Endothelial cell of umbilical vein (primary cell): ENCODE measurements around the gene CELSR1. TPM values are rescaled to one million over a fixed set of nuclear protein-coding genes. Genes with fewer than 3 reads are reported as not detected.

Experiments used
- BruUV-seq: library from RNA; stranded (reverse); fragments of 400-500 nt; replicated peaks from 2 replicates; lab custom pipeline; 2021; lab: Mats Ljungman, UMichigan
- CTCF ChIA-PET: fragments of 300-600, 350-600 bp; sonication (Branson Sonifier 250); formaldehyde crosslinking; loops from one replicate; lab custom pipeline; 2021; ENCODE audit warnings: antibody characterized with exemption, inconsistent platforms; lab: Charles Lee
- POLR2A ChIA-PET: fragments of 300-600, 350-600 bp; sonication (Branson Sonifier 250); formaldehyde crosslinking; loops from one replicate; lab custom pipeline; 2021; ENCODE audit warnings: antibody characterized with exemption, inconsistent platforms; lab: Charles Lee
- DNase-seq: peaks from one replicate; pipeline ENCODE4 v3.0.0-alpha.2; 2011; ENCODE audit warnings: low read depth, low spot score
- FAIRE-seq: peaks from 2 replicates; lab custom pipeline; 2011; peaks lifted over from hg19 to GRCh38; lab: Jason Lieb, UNC
- H2AFZ ChIP-seq: 2 replicates; pipeline ENCODE4 v1.6.0; 2012; ENCODE audit warnings: low read depth, low read length, control low read depth, inconsistent platforms
- H3K27ac ChIP-seq: 2 replicates; pipeline ENCODE4 v1.5.1; 2011; ENCODE audit warnings: low read depth, mild to moderate bottlenecking, control low read depth, low read length, moderate library complexity; ENCODE audit not compliant: insufficient read depth
- H3K27me3 ChIP-seq, 2 experiments: 2 replicates each; pipeline versions ENCODE4 v1.6.0 to v1.6.1; 2011; ENCODE audit warnings: low read length in 2 of 2, mixed read lengths in 1 of 2; ENCODE audit not compliant: control insufficient read depth in 2 of 2, insufficient read depth in 2 of 2
- H3K36me3 ChIP-seq, 2 experiments: 2 replicates in 1 of 2; 3 replicates in 1 of 2; pipeline ENCODE4 v1.5.1; 2011; ENCODE audit warnings: low read length in 2 of 2, mild to moderate bottlenecking in 1 of 2, moderate library complexity in 1 of 2; ENCODE audit not compliant: control insufficient read depth in 2 of 2, insufficient read depth in 2 of 2; ENCODE audit errors: extremely low read depth in 1 of 2
- H3K4me1 ChIP-seq: 3 replicates; pipeline ENCODE4 v1.5.1; 2011; ENCODE audit warnings: mild to moderate bottlenecking, low read length; ENCODE audit not compliant: control insufficient read depth, insufficient read depth; ENCODE audit errors: extremely low read depth
- H3K4me2 ChIP-seq: 2 replicates; pipeline ENCODE4 v1.6.1; 2011; ENCODE audit warnings: low read length, control low read depth, mixed read lengths; ENCODE audit not compliant: insufficient read depth
- H3K4me3 ChIP-seq, 3 experiments: fragments of 200-600 bp in 1 of 3; sonication (generic), shearing (Covaris generic) in 1 of 3; replicated peaks in 1 of 3; 2 replicates each; pipeline ENCODE4 v1.5.1; 2011 to 2016; ENCODE audit warnings: control low read depth in 3 of 3, low read length in 3 of 3, mild to moderate bottlenecking in 2 of 3, inconsistent platforms in 1 of 3, low read depth in 1 of 3, moderate library complexity in 1 of 3; ENCODE audit not compliant: insufficient read depth in 1 of 3
- H3K79me2 ChIP-seq: 2 replicates; pipeline ENCODE4 v1.6.0; 2012; ENCODE audit warnings: low read length, inconsistent platforms; ENCODE audit not compliant: control insufficient read depth, insufficient read depth
- H3K9ac ChIP-seq: replicated peaks from 2 replicates; pipeline ENCODE3; 2011; ENCODE audit warnings: low read length, control low read depth; ENCODE audit not compliant: insufficient read depth; ENCODE audit errors: extremely low read depth
- H3K9me1 ChIP-seq: replicated peaks from 3 replicates; pipeline ENCODE4 v1.6.0; 2011; ENCODE audit warnings: mild to moderate bottlenecking, low read length; ENCODE audit not compliant: control insufficient read depth, insufficient read depth; ENCODE audit errors: extremely low read depth
- H3K9me3 ChIP-seq: replicated peaks from 2 replicates; pipeline ENCODE4 v1.5.1; 2012; ENCODE audit warnings: low read length, inconsistent platforms; ENCODE audit not compliant: control insufficient read depth, insufficient read depth
- H4K20me1 ChIP-seq: replicated peaks from 2 replicates; pipeline ENCODE3; 2011; ENCODE audit warnings: mild to moderate bottlenecking, low read length; ENCODE audit not compliant: control insufficient read depth, insufficient read depth; ENCODE audit errors: extremely low read depth
- EZH2 ChIP-seq: IDR thresholded peaks from 2 replicates; pipeline ENCODE4 v1.6.1; 2012; ENCODE audit warnings: borderline replicate concordance, low read depth, mild to moderate bottlenecking, moderate library complexity, low read length, inconsistent platforms; ENCODE audit not compliant: severe bottlenecking
- FOS ChIP-seq: IDR thresholded peaks from 2 replicates; pipeline ENCODE4 v1.6.1; 2011; ENCODE audit warnings: mild to moderate bottlenecking, low read length, moderate library complexity, borderline replicate concordance; ENCODE audit not compliant: insufficient read depth
- GATA2 ChIP-seq: IDR thresholded peaks from 2 replicates; pipeline ENCODE4 v1.7.0; 2011; ENCODE audit warnings: low read depth, mild to moderate bottlenecking, moderate library complexity, mixed read lengths, low read length; ENCODE audit not compliant: insufficient read length, insufficient read depth
- JUN ChIP-seq: IDR thresholded peaks from 2 replicates; pipeline ENCODE4 v1.6.1; 2011; ENCODE audit warnings: borderline replicate concordance, low read depth; ENCODE audit not compliant: insufficient read length, insufficient read depth
- MYC ChIP-seq: IDR thresholded peaks from one replicate; pipeline ENCODE4 v1.6.1; 2011; ENCODE audit warnings: mild to moderate bottlenecking, low read depth, low read length
- POLR2A ChIP-seq: IDR thresholded peaks from 2 replicates; pipeline ENCODE4 v1.6.1; 2012; ENCODE audit warnings: low read depth, mild to moderate bottlenecking, control low read depth, low read length
- POLR2AphosphoS5 ChIP-seq: IDR thresholded peaks from 2 replicates; pipeline ENCODE4 v1.6.1; 2012; ENCODE audit warnings: low read depth, mild to moderate bottlenecking, control low read depth, low read length, moderate library complexity; ENCODE audit not compliant: insufficient read depth
- dilution Hi-C: fragments of 300-500 bp; cut with MboI; formaldehyde crosslinking; loops from one replicate; pipeline ENCODE4 v1.15.0; 2019; ENCODE audit warnings: low sequenced_read_pairs; ENCODE audit not compliant: extremely low pct_ligation_motif_present
- intact Hi-C: fragments of 100-400 bp; cut with micrococcal nuclease; formaldehyde crosslinking; loops from one replicate; pipeline ENCODE4 v1.10.0; 2022
- polyA plus RNA-seq, 4 experiments: library from polyadenylated mRNA; depleted of rRNA in 3 of 4; stranded (reverse) in 3 of 4; unstranded in 1 of 4; fragments of >200 nt; gene quantifications; 2 replicates each; pipeline versions ENCODE4 v1.2.1 to v1.2.3, GENCODE V29; 2011 to 2012; ENCODE audit warnings: missing spikeins in 1 of 4
- total RNA-seq: library from RNA; stranded (reverse); gene quantifications from 2 replicates; pipeline ENCODE4 v1.2.3, GENCODE V29; 2021
- TF ChIP-seq, protein P1 (sequence below), 2 donors: IDR thresholded peaks; 1 replicate in 1 of 2; 2 replicates in 1 of 2; pipeline ENCODE4 v1.5.1; 2011; ENCODE audit warnings: low read length in 2 of 2, mild to moderate bottlenecking in 2 of 2, moderate library complexity in 2 of 2, control low read depth in 1 of 2, inconsistent platforms in 1 of 2, low read depth in 1 of 2; ENCODE audit not compliant: insufficient read depth in 1 of 2; ENCODE audit errors: extremely low read depth in 1 of 2
- TF ChIP-seq, protein P2 (sequence below): IDR thresholded peaks from 2 replicates; pipeline ENCODE4 v1.6.1; 2011; ENCODE audit not compliant: insufficient read depth, insufficient read length

The CELSR1 gene
- total and polyA plus RNA-seq, 2 donors (not counting 3 experiments of a cell fraction or from before 2014, with no cell fraction given), result 3.7 to 5.4 TPM

DNA sequence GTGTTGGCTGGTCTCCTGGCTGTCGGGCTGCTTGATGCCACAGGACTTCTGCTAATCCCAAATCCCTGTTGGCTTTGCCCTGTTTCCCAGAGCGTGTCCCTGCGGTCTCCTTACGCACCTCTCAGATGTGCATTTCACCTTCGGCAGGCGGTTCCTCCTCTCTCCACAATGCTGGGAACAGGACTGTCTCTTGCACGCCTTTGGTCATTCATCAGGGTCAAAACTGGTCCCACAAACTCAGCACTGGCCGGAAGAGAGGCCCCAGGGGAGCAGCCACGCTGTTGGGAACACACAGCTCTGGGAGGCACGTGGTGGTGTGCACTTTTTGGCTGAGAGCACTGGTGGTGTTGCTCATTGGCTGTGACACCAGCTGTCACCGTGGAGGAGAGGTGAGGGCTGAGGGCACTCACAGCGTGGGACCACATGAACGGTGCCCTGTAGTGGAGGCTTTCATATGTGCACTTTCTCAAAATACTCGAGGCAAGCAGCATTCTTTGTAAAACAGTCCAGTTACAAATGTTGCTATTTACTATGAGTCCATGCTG is 217.2 kb downstream of the CELSR1 start:
- intact Hi-C loops, result no loop called here
- TF ChIP-seq EZH2, result no peak
- TF ChIP-seq, protein P1, sequence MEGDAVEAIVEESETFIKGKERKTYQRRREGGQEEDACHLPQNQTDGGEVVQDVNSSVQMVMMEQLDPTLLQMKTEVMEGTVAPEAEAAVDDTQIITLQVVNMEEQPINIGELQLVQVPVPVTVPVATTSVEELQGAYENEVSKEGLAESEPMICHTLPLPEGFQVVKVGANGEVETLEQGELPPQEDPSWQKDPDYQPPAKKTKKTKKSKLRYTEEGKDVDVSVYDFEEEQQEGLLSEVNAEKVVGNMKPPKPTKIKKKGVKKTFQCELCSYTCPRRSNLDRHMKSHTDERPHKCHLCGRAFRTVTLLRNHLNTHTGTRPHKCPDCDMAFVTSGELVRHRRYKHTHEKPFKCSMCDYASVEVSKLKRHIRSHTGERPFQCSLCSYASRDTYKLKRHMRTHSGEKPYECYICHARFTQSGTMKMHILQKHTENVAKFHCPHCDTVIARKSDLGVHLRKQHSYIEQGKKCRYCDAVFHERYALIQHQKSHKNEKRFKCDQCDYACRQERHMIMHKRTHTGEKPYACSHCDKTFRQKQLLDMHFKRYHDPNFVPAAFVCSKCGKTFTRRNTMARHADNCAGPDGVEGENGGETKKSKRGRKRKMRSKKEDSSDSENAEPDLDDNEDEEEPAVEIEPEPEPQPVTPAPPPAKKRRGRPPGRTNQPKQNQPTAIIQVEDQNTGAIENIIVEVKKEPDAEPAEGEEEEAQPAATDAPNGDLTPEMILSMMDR (IDR thresholded peaks at IDR 0.05; ENCODE audit: extremely low read depth in 1 of 2, insufficient read depth in 1 of 2, low read depth in 1 of 2, low read length in 2 of 2), result no peak
- no peak for TF ChIP-seq FOS
- TF ChIP-seq MYC, result no peak
- no peak for TF ChIP-seq JUN
- no peak for TF ChIP-seq GATA2
- TF ChIP-seq, protein P2, sequence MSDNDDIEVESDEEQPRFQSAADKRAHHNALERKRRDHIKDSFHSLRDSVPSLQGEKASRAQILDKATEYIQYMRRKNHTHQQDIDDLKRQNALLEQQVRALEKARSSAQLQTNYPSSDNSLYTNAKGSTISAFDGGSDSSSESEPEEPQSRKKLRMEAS, result no peak
- TF ChIP-seq POLR2AphosphoS5, result no peak
- TF ChIP-seq POLR2A, result no peak
- FAIRE-seq (no peak), DNase-seq (no peak)
- Histone ChIP-seq H3K4me2 (no peak overlapping the region), H3K9ac (no peak overlapping the region), H3K4me1 (no peaks in the 10 kb centered on the region), H3K27ac (no peak overlapping the region), H3K4me3 (no peak overlapping the region), H3K9me1 (no peaks in the 10 kb centered on the region), H3K9me3 (no peaks in the 10 kb centered on the region), H4K20me1 (no peaks in the 10 kb centered on the region), H3K27me3 (no peaks in the 10 kb centered on the region), H3K79me2 (peaks cover 34% of the 10 kb centered on the region), H2AFZ (no peak overlapping the region), H3K36me3 (peaks cover 4 to 14% of the 10 kb centered on the region in 2 experiments)
- ChIA-PET CTCF (interaction anchor here (2.9 kb wide), 1 partner anchor 198 kb away, joined by 12 read pairs; no protein-coding TSS in a partner anchor), POLR2A (no interaction called here)
- BruUV-seq, result no TSS peak
- dilution Hi-C loops, result no loop called here
